Heart right ventricle (tissue), 16 donors: ENCODE data around the gene FLNB. TPM values are rescaled to one million over a fixed set of nuclear protein-coding genes. Genes with fewer than 3 reads are reported as not detected.

Experiments used
- ATAC-seq, 8 donors: fragments of 200-7000 bp; cut with Tn5 transposase; one replicate each; pipeline ENCODE4 v1.9.1; 2020; ENCODE audit warnings: mild to moderate bottlenecking in 8 of 8, moderate library complexity in 8 of 8, moderate number of reproducible peaks in 1 of 8
- DNase-seq, 2 donors: peaks; one replicate each; pipeline ENCODE4 v3.0.0-alpha.2; 2020
- H3K27ac ChIP-seq, 10 donors: fragments of 200-600 bp; sonication (generic) in 2 of 10; one replicate each; pipeline versions ENCODE4 v1.5.0 to v1.8.0; 2020 to 2022; ENCODE audit warnings: mild to moderate bottlenecking in 3 of 10
- H3K27me3 ChIP-seq, 7 donors: fragments of 200-600 bp; one replicate each; pipeline ENCODE4 v1.8.0; 2021 to 2022; ENCODE audit warnings: mild to moderate bottlenecking in 2 of 7
- H3K36me3 ChIP-seq, 9 donors: fragments of 200-600 bp; sonication (generic) in 1 of 9; one replicate each; pipeline versions ENCODE4 v1.5.0 to v1.8.0; 2020 to 2022; ENCODE audit warnings: mild to moderate bottlenecking in 2 of 9
- H3K4me1 ChIP-seq, 9 donors: fragments of 200-600 bp; sonication (generic) in 1 of 9; one replicate each; pipeline versions ENCODE4 v1.5.0 to v1.8.0; 2020 to 2022; ENCODE audit warnings: mild to moderate bottlenecking in 4 of 9
- H3K4me3 ChIP-seq, 10 donors: fragments of 200-600 bp; sonication (generic) in 2 of 10; one replicate each; pipeline versions ENCODE4 v1.5.0 to v1.8.0; 2020 to 2022; ENCODE audit warnings: mild to moderate bottlenecking in 7 of 10, moderate library complexity in 2 of 10
- H3K9me3 ChIP-seq, 11 donors: fragments of 200-600 bp in 10 of 11; sonication (generic) in 2 of 11; one replicate each; pipeline versions ENCODE4 v1.5.0 to v1.8.0; 2013 to 2022; ENCODE audit warnings: mild to moderate bottlenecking in 2 of 11, control low read depth in 1 of 11, moderate library complexity in 1 of 11
- WGBS, 2 donors: extraction: QIAGEN DNeasy Blood & Tissue Kit; methylation state at CpG; one replicate each; pipeline ENCODE4 v1.1.7; 2013; ENCODE audit warnings: inconsistent platforms in 1 of 2; 5-methylcytosine and 5-hydroxymethylcytosine counted together
- intact Hi-C, 10 donors: fragments of 100-400 bp; cut with DNase I; formaldehyde crosslinking; loops; one replicate each; pipeline versions ENCODE4 v1.11.1 to v1.14.2; 2022
- polyA plus RNA-seq, 2 donors: library from polyadenylated mRNA; stranded (reverse); fragments of 200-250 nt; gene quantifications; one replicate each; pipeline ENCODE4 v1.2.3, GENCODE V29; 2013
- total RNA-seq, 10 donors: library from RNA; stranded (reverse); fragmentation: NEBNext Ultra II Directional in 3 of 10; extraction: Animal tissue kit (Norgen Biotek cat#: 25700) in 3 of 10; gene quantifications; one replicate each; pipeline versions ENCODE4 v1.2.1 to v1.2.4, GENCODE V29; 2021 to 2023
- TF ChIP-seq, protein P1 (sequence below), 9 donors: fragments of 200-600 bp; sonication (generic) in 2 of 9; IDR thresholded peaks; one replicate each; pipeline versions ENCODE4 v1.5.0 to v1.8.0; 2021 to 2022; ENCODE audit warnings: antibody characterized with exemption in 9 of 9, mild to moderate bottlenecking in 5 of 9, moderate library complexity in 1 of 9
- donor health status: Arrhythmogenic right ventricular cardiomyopathy.
- donor health status: ischemic (EF 13 %, LVEDD 7.1; RV severe dilation, severe dysfunction).
- donor health status: healthy with polysubstance abuse.
- donor health status: DM: no; HTN: yes; CAD: no.
- donor health status: DM: no; HTN: no; CAD: no.
- donor health status: ischemic (EF 25% LVEDD 6.9; RV normal size, moderate dysfunction).
- donor health status: ischemic (EF 25% LVEDD 5.7; RV mildly dilated, moderate dysfunction).
- donor health status: healthy.
- donor health status: DM: yes; HTN: yes; CAD: no.
- donor health status: Ischemic cardiomyopathy.
- donor health status: ischemic (EF 35%, LVEDD 5.7; RV mildly dilated, moderate dysfunction).
- donor health status: nonischemic (EF 11% LVEDD 7.7; RV severe dilation, severe dysfunction).
- donor health status: DM: yes; HTN: yes; CAD: no.
- donor health status: PGD.
- donor health status: ischemic (EF 29% LVEDD 5.4; RV normal size, mild dysfunction).
- donor health status: nonischemic (EF 23%, LVEDD 6.1; RV moderate dilation, normal function).

FLNB gene
- total and polyA plus RNA-seq, 12 donors: 27.4 to 65.3 (median 38.6) TPM

DNA sequence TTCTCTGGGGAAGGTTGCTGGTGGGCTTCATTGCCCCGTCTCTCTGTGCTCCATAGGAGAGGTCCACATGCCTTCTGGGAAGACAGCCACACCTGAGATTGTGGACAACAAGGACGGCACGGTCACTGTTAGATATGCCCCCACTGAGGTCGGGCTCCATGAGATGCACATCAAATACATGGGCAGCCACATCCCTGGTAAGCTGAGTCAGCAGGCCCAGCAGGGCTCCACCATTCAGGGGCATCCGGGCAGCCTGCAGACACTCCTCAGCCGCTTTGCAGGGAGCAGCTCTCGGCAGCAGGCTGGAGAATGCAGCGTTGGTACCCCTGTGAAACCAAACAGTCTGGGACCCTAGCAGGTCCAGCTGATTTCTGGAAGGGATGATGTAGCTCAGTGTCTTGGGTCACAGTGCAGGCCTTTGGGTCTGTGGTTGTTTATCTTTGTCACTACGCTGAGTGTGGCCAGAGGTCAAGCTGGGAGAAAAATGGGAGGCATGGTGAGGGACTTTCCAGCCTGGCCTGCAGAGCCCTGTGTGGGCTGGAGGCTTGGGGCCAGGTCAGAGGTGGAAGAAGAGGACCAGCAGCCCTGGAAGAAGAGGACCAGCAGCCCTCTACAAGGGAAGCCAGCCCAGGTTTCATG is 135.3 kb downstream of the FLNB start:
- no peak overlapping the region for H3K4me3 ChIP-seq
- ATAC-seq: peak in 3 of 8 donors; percentile 11 to 30 (median 15)
- no peaks in the 10 kb centered on the region for H3K4me1 ChIP-seq
- intact Hi-C loops: no loop called here
- no peak for DNase-seq
- no peaks in the 10 kb centered on the region for H3K9me3 ChIP-seq
- peaks cover 0 to 100% (median 57%) of the 10 kb centered on the region in 9 donors for H3K36me3 ChIP-seq
- no peak overlapping the region for H3K27ac ChIP-seq
- H3K27me3 ChIP-seq: no peaks in the 10 kb centered on the region
- TF ChIP-seq, protein P1, sequence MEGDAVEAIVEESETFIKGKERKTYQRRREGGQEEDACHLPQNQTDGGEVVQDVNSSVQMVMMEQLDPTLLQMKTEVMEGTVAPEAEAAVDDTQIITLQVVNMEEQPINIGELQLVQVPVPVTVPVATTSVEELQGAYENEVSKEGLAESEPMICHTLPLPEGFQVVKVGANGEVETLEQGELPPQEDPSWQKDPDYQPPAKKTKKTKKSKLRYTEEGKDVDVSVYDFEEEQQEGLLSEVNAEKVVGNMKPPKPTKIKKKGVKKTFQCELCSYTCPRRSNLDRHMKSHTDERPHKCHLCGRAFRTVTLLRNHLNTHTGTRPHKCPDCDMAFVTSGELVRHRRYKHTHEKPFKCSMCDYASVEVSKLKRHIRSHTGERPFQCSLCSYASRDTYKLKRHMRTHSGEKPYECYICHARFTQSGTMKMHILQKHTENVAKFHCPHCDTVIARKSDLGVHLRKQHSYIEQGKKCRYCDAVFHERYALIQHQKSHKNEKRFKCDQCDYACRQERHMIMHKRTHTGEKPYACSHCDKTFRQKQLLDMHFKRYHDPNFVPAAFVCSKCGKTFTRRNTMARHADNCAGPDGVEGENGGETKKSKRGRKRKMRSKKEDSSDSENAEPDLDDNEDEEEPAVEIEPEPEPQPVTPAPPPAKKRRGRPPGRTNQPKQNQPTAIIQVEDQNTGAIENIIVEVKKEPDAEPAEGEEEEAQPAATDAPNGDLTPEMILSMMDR (IDR thresholded peaks at IDR 0.05): no peak
- 88 to 91% methylated on average over 9 of the region's 9 CpGs for WGBS, 2 donors

DNA sequence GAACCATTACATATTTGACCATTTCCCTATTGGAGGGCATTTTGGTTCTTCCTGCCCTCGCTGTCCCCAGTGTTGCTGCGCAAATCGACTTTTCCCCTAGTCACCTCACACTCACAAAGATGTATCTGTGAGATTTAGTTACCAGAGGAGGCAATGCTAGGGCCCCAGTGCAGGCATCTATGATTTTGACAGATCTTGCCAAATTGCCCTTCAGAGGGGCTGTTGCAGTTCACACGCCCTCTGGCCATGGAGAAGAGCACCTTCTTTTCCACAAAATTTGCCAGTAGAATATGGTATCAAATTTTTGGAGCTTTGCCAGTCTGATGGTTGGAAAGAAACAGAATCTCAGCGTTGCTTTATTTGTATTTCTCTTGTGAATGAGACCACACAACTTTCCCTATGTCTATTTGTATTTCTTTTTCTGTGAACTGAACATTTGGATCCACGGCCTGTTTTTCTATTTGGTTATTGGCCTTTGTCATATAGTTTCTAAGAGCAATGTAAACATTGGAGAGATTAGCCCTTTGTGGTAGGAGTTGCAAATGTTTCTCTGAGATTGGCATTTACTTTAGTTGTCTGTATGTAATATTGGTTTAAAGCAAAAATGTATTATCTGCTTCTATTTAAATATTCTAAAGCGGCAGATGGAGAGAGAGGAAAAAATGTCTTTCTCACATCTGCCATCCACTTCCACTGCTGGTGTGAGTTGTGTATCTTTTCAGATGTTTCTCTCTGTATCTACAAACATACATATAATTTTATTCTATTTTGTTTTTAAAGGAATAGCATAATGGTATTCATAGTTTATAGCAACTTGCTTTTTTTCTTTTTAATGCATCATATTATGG is 136.5 kb downstream of the FLNB start:
- ATAC-seq (no peak), DNase-seq (no peak)
- intact Hi-C loops: no loop called here
- WGBS, 2 donors: 91 to 92% methylated on average over 7 of the region's 7 CpGs
- Histone ChIP-seq H3K27me3 (no peaks in the 10 kb centered on the region), H3K27ac (no peak overlapping the region), H3K36me3 (peaks cover 0 to 100% (median 62%) of the 10 kb centered on the region in 9 donors), H3K4me1 (no peaks in the 10 kb centered on the region), H3K9me3 (no peaks in the 10 kb centered on the region), H3K4me3 (no peak overlapping the region)
- TF ChIP-seq, protein P1 (IDR thresholded peaks at IDR 0.05): no peak

DNA sequence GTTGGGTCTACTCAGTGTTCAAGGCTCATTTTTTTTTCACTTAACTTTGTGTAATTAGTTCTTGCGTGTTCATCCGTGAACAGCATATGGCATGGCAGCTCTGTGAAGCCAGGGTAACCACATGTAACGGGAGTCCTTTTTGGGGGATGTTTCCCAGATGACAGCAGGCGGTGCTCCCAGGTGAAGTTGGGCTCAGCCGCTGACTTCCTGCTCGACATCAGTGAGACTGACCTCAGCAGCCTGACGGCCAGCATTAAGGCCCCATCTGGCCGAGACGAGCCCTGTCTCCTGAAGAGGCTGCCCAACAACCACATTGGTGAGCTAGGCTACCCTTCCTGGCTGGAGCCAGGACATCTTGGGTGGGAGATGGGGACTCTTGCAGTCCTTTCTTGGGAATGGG is 139.8 kb downstream of the FLNB start:
- DNase-seq (no peak), ATAC-seq (no peak)
- WGBS, 2 donors: 97 to 99% methylated on average over 9 of the region's 9 CpGs
- Histone ChIP-seq H3K27ac (no peak overlapping the region), H3K4me3 (no peak overlapping the region), H3K9me3 (no peaks in the 10 kb centered on the region), H3K4me1 (peaks cover 0 to 14% (median 0%) of the 10 kb centered on the region in 9 donors), H3K36me3 (peaks cover 0 to 100% (median 62%) of the 10 kb centered on the region in 9 donors), H3K27me3 (no peaks in the 10 kb centered on the region)
- TF ChIP-seq, protein P1 (IDR thresholded peaks at IDR 0.05): no peak
- intact Hi-C loops: no loop called here

DNA sequence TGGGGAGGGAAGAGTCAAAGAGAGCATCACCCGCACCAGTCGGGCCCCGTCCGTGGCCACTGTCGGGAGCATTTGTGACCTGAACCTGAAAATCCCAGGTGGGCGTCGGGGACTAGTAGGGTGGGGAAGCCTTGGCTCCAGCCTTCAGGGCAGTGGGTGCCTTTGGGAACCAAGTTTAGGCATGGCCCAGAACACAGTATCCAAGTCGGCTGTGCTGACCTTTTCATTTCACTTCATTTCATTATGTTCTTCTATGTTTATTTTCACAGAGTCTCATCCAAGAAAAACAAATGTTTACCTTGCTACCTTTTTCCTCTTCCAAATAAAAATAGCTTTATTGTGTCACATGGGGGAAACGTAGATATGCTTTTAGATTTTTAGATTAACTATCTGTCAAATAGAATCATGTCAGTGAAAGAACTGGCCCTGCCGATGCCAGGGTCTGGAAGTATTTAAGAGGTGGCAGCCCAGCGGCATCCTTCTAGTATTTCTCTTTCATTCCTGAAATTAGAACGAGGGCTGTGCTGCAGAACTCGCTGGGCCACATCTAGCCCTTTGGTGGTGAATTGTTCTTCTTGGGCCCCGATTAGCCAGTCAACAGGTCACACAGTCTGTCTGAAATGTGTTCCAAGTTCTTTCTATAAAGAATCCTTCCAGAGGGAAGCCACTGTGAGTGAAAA is 142.0 kb downstream of the FLNB start:
- intact Hi-C loops: loop anchor here in 1 of 10 donors (2.0 kb wide), 1 partner anchor 27 kb away; no protein-coding TSS in a partner anchor
- Histone ChIP-seq H3K27ac (peak overlapping the region in 1 of 10 donors; percentile 54), H3K4me3 (no peak overlapping the region), H3K4me1 (peaks cover 0 to 18% (median 0%) of the 10 kb centered on the region in 9 donors), H3K36me3 (peaks cover 0 to 100% (median 64%) of the 10 kb centered on the region in 9 donors), H3K27me3 (no peaks in the 10 kb centered on the region), H3K9me3 (no peaks in the 10 kb centered on the region)
- ATAC-seq (no peak), DNase-seq (no peak)
- TF ChIP-seq, protein P1 (IDR thresholded peaks at IDR 0.05): no peak
- WGBS, 2 donors: 94 to 95% methylated on average over 14 of the region's 14 CpGs
